GM12878 (cell line): ENCODE results near the gene CCDC68.

Experiments used
- BRCA1 ChIP-seq: IDR thresholded peaks from 2 replicates; pipeline ENCODE4 v1.6.1; 2011; ENCODE audit warnings: low read depth, low read length, improper control_type of control experiment
- CTCF ChIP-seq, 3 experiments: IDR thresholded peaks in 2 of 3; conservative IDR thresholded peaks in 1 of 3; 2 replicates each; pipeline ENCODE4 v1.5.1; 2011; ENCODE audit warnings: low read depth in 3 of 3, low read length in 3 of 3, mild to moderate bottlenecking in 3 of 3, control low read depth in 2 of 3, moderate library complexity in 2 of 3, inconsistent platforms in 1 of 3, mixed read lengths in 1 of 3; ENCODE audit not compliant: control insufficient read depth in 2 of 3, insufficient read depth in 1 of 3; ENCODE audit errors: extremely low read depth in 1 of 3
- NFYB ChIP-seq: IDR thresholded peaks from 2 replicates; pipeline ENCODE4 v1.6.1; 2011; ENCODE audit warnings: low read depth, mild to moderate bottlenecking, low read length, improper control_type of control experiment, moderate library complexity; ENCODE audit not compliant: insufficient read depth
- PML ChIP-seq: IDR thresholded peaks from 2 replicates; pipeline ENCODE4 v1.6.1; 2012; ENCODE audit warnings: low read length, inconsistent platforms
- USF2 ChIP-seq: IDR thresholded peaks from 2 replicates; pipeline ENCODE4 v1.6.1; 2011; ENCODE audit warnings: low read depth, low read length, improper control_type of control experiment, borderline replicate concordance

- TF ChIP-seq BRCA1 (no peak), USF2 (no peak), NFYB (no peak), PML (no peak), CTCF (IDR thresholded peaks at IDR 0.05 in 2 of 3, conservative IDR thresholded peaks at IDR 0.05 in 1 of 3; ENCODE audit: control insufficient read depth in 2 of 3, extremely low read depth in 1 of 3, insufficient read depth in 1 of 3, low read depth in 3 of 3, low read length in 3 of 3) (no peak)
Measured at GRCh38 chr18:54919412-54919811, 39.8 kb downstream of the CCDC68 start.
